ENCODE data around the gene ASB6.

DNA sequence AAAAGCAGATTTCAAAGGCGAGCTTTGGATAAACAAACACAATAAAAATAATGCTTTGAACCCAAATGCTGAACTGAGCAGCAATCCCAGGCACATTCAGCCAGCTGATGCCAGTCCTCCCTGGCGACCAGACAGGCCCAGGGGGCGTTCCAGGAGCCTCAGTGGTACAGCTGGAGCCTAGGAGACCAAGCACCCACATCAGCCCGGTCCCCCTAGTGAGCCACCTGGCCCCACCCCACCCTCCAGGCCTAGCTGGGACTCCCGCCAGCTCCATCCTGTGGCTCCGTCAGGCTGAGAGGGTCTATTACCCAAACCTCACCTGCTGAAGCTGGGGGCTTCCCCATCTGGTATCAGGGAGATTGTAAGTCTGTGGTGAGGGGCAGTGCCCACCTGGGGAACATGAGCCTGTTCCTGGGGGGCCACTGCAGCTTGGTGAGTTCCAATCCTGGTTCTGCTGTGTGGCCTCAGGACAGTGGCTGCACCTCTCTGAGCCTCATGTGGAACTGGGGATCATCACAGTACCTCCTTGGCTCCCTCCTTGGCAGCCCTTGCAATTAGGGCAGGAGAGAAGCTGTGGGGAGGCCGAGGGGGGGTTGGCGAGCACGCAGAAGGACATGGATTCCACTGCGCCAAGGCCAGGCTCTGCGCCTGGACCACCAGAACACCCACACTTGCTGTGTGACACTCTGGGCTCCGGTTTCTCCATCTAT is 37.7 kb downstream of the ASB6 start:
- no peak for TF ChIP-seq ZNF282 (IDR thresholded peaks at IDR 0.05; ENCODE audit: partially characterized antibody)
- no peak for TF ChIP-seq NR2F1 (CRISPR knock-in tag; IDR thresholded peaks at IDR 0.05)
- TF ChIP-seq, protein P1, sequence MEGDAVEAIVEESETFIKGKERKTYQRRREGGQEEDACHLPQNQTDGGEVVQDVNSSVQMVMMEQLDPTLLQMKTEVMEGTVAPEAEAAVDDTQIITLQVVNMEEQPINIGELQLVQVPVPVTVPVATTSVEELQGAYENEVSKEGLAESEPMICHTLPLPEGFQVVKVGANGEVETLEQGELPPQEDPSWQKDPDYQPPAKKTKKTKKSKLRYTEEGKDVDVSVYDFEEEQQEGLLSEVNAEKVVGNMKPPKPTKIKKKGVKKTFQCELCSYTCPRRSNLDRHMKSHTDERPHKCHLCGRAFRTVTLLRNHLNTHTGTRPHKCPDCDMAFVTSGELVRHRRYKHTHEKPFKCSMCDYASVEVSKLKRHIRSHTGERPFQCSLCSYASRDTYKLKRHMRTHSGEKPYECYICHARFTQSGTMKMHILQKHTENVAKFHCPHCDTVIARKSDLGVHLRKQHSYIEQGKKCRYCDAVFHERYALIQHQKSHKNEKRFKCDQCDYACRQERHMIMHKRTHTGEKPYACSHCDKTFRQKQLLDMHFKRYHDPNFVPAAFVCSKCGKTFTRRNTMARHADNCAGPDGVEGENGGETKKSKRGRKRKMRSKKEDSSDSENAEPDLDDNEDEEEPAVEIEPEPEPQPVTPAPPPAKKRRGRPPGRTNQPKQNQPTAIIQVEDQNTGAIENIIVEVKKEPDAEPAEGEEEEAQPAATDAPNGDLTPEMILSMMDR (CRISPR knock-in tag; IDR thresholded peaks at IDR 0.05) = no peak
- TF ChIP-seq ATF1 (CRISPR knock-in tag; IDR thresholded peaks at IDR 0.05) = no peak
